Esophagus muscularis mucosa (tissue), 4 donors: Measurements from ENCODE around the gene OBP2B.

ENCODE experiments used
- CTCF ChIP-seq, 3 experiments: fragments of 200-600 bp in 2 of 3; fragments of 450-650 bp in 1 of 3; sonication (generic) in 2 of 3; IDR thresholded peaks; one replicate each; pipeline ENCODE4 v1.5.1; 2017 to 2019; ENCODE audit warnings: antibody characterized with exemption in 3 of 3, mild to moderate bottlenecking in 2 of 3, moderate library complexity in 1 of 3
- EP300 ChIP-seq: sonication (generic); formaldehyde crosslinking; IDR thresholded peaks from one replicate; pipeline ENCODE4 v1.6.1; 2017; ENCODE audit warnings: antibody characterized with exemption
- POLR2A ChIP-seq: fragments of 450-650 bp; IDR thresholded peaks from one replicate; pipeline ENCODE4 v1.6.1; 2017; ENCODE audit warnings: antibody characterized with exemption, moderate library complexity, mild to moderate bottlenecking, low read depth

- TF ChIP-seq CTCF (IDR thresholded peaks at IDR 0.05) (no peak), EP300 (no peak), POLR2A (no peak)
These were observed 7.5 kb downstream of the OBP2B start for GRCh38 chr9:133201424-133202144.
